Smooth muscle cell (in vitro differentiated cells): Measurements from ENCODE around the gene MUC21. TPM values are rescaled to one million over a fixed set of nuclear protein-coding genes. Genes with fewer than 3 reads are reported as not detected.

Experiments used
- DNase-seq: peaks from one replicate; lab custom pipeline; 2025; ENCODE audit not compliant: unreplicated experiment; lab: John Stamatoyannopoulos, UW
- H2AFZ ChIP-seq: fragments of 200-600 bp; sonication (generic); 2 replicates; pipeline ENCODE4 v1.6.0; 2016; ENCODE audit warnings: antibody characterized with exemption, low read depth, mild to moderate bottlenecking
- H3F3A ChIP-seq: fragments of 200-600 bp; sonication (generic); 2 replicates; pipeline ENCODE4 v1.6.0; 2017; ENCODE audit warnings: antibody characterized with exemption, low read depth
- H3K27ac ChIP-seq: fragments of 200-600 bp; sonication (generic); 2 replicates; pipeline ENCODE4 v1.5.1; 2016; ENCODE audit warnings: low read depth, mild to moderate bottlenecking
- H3K27me3 ChIP-seq: fragments of 200-600 bp; sonication (generic); 2 replicates; pipeline ENCODE4 v1.6.1; 2016; ENCODE audit warnings: low read depth, mild to moderate bottlenecking
- H3K36me3 ChIP-seq: fragments of 200-600 bp; sonication (generic); 2 replicates; pipeline ENCODE4 v1.5.1; 2016; ENCODE audit warnings: low read depth
- H3K4me1 ChIP-seq: fragments of 200-600 bp; sonication (generic); 2 replicates; pipeline ENCODE4 v1.5.1; 2016; ENCODE audit warnings: low read depth
- H3K4me2 ChIP-seq: fragments of 200-600 bp; sonication (generic); 2 replicates; pipeline ENCODE4 v1.6.0; 2016; ENCODE audit warnings: mild to moderate bottlenecking
- H3K4me3 ChIP-seq: fragments of 200-600 bp; sonication (generic); 2 replicates; pipeline ENCODE4 v1.5.1; 2016; ENCODE audit warnings: mild to moderate bottlenecking
- H3K79me2 ChIP-seq: fragments of 200-600 bp; sonication (generic); 2 replicates; pipeline ENCODE4 v1.6.0; 2016; ENCODE audit warnings: low read depth, mild to moderate bottlenecking
- H3K9ac ChIP-seq: fragments of 200-600 bp; sonication (generic); 2 replicates; pipeline ENCODE4 v1.6.0; 2016; ENCODE audit warnings: low read depth
- H3K9me3 ChIP-seq: fragments of 200-600 bp; sonication (generic); replicated peaks from 2 replicates; pipeline ENCODE4 v1.5.1; 2016; ENCODE audit warnings: low read depth
- H4K20me1 ChIP-seq: fragments of 200-600 bp; sonication (generic); 2 replicates; pipeline ENCODE4 v1.6.0; 2016; ENCODE audit warnings: low read depth
- CTCF ChIP-seq: fragments of 200-600 bp; sonication (generic); IDR thresholded peaks from 2 replicates; pipeline ENCODE4 v1.5.1; 2017; ENCODE audit warnings: borderline replicate concordance, mild to moderate bottlenecking, antibody characterized with exemption; ENCODE audit not compliant: insufficient read depth, poor library complexity, severe bottlenecking
- WGBS: methylation state at CpG from one replicate; pipeline ENCODE4 v1.1.7; 2016; ENCODE audit warnings: low lambda C conversion rate; 5-methylcytosine and 5-hydroxymethylcytosine counted together
- polyA plus RNA-seq: library from polyadenylated mRNA; unstranded; fragments of >200 nt; fragmentation: Nextera tagmentation; extraction: Ambion mirVana; gene quantifications from 2 replicates; pipeline ENCODE4 v1.2.1, GENCODE V29; 2016
- total RNA-seq: library from RNA; depleted of rRNA; stranded (reverse); fragments of >200 nt; gene quantifications from 2 replicates; pipeline ENCODE4 v1.2.3, GENCODE V29; 2014

MUC21 gene
- total and polyA plus RNA-seq, 2 experiments from 2014 or later = not detected

GRCh38 chr6:31005249-31006020 is 21.9 kb downstream of the MUC21 start:
- Histone ChIP-seq H3K27ac (no peak overlapping the region), H3F3A (peaks cover 9% of the 10 kb centered on the region), H3K9me3 (no peaks in the 10 kb centered on the region), H3K27me3 (no peaks in the 10 kb centered on the region), H4K20me1 (no peaks in the 10 kb centered on the region), H3K9ac (no peak overlapping the region), H3K4me3 (no peak overlapping the region), H3K79me2 (no peaks in the 10 kb centered on the region), H3K4me2 (no peak overlapping the region), H2AFZ (no peak overlapping the region), H3K4me1 (no peaks in the 10 kb centered on the region), H3K36me3 (no peaks in the 10 kb centered on the region)
- no peak for DNase-seq
- WGBS = 95% methylated on average over 9 of the region's 9 CpGs
- TF ChIP-seq CTCF = no peak

DNA sequence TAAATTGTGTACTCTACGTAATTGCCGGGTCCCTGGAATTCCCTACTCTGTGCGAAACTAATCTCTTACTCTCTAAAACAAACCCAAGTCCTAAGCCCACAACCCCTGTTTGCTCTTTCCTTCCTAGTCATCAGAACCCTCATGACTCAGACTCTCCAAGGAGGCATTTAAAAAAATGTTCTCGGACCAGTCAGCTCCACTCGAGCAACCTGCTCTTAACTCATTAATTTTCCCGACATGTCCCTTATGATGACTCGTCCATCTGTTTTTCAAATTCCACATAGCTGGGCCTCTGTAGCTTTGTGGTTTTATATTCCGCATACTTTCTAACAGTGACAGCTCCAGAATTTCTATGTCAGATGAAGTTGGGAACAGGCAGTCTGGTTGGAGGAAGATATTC is 24.2 kb downstream of the MUC21 start:
- no peaks in the 10 kb centered on the region for H3K79me2 ChIP-seq
- no peaks in the 10 kb centered on the region for H3K9me3 ChIP-seq
- no peaks in the 10 kb centered on the region for H4K20me1 ChIP-seq
- no peaks in the 10 kb centered on the region for H3K36me3 ChIP-seq
- H3K4me3 ChIP-seq = no peak overlapping the region
- peaks cover 9% of the 10 kb centered on the region for H3F3A ChIP-seq
- no peak overlapping the region for H3K9ac ChIP-seq
- no peaks in the 10 kb centered on the region for H3K4me1 ChIP-seq
- H3K4me2 ChIP-seq = peak overlapping the region; percentile 55
- TF ChIP-seq CTCF = no peak
- H3K27me3 ChIP-seq = no peaks in the 10 kb centered on the region
- H2AFZ ChIP-seq = no peak overlapping the region
- H3K27ac ChIP-seq = peak overlapping the region; percentile 64
- WGBS = 22% methylated on average over 8 of the region's 8 CpGs
- no peak for DNase-seq

GRCh38 chr6:31008165-31008564 is 24.6 kb downstream of the MUC21 start:
- no peaks in the 10 kb centered on the region for H3K27me3 ChIP-seq
- H3K9ac ChIP-seq = no peak overlapping the region
- no peak for TF ChIP-seq CTCF
- H3K36me3 ChIP-seq = no peaks in the 10 kb centered on the region
- no peaks in the 10 kb centered on the region for H3K79me2 ChIP-seq
- H2AFZ ChIP-seq = no peak overlapping the region
- DNase-seq = no peak
- H3K4me3 ChIP-seq = no peak overlapping the region
- 75% methylated on average over 4 of the region's 4 CpGs for WGBS
- peak overlapping the region; percentile 55 for H3K4me2 ChIP-seq
- peak overlapping the region; percentile 38 for H3K27ac ChIP-seq
- H3K9me3 ChIP-seq = no peaks in the 10 kb centered on the region
- H3K4me1 ChIP-seq = no peaks in the 10 kb centered on the region
- H3F3A ChIP-seq = peaks cover 9% of the 10 kb centered on the region
- no peaks in the 10 kb centered on the region for H4K20me1 ChIP-seq

- Histone ChIP-seq H3K27ac (no peak overlapping the region), H3K4me3 (no peak overlapping the region), H3K4me1 (no peaks in the 10 kb centered on the region), H3K9ac (no peak overlapping the region), H3K36me3 (no peaks in the 10 kb centered on the region), H3K4me2 (no peak overlapping the region), H2AFZ (no peak overlapping the region), H3K27me3 (no peaks in the 10 kb centered on the region), H4K20me1 (no peaks in the 10 kb centered on the region), H3K79me2 (no peaks in the 10 kb centered on the region), H3K9me3 (no peaks in the 10 kb centered on the region), H3F3A (peaks cover 9% of the 10 kb centered on the region)
- TF ChIP-seq CTCF = no peak
- WGBS = 73% methylated on average over 7 of the region's 7 CpGs
- no peak for DNase-seq
Measured at GRCh38 chr6:31009731-31010130, 26.2 kb downstream of the MUC21 start.
